ENCODE results near the gene KRT3. TPM values are rescaled to one million over a fixed set of nuclear protein-coding genes. Genes with fewer than 3 reads are reported as not detected.

KRT3 gene
- polyA plus RNA-seq, 3 donors = not detected

GRCh38 chr12:52769946-52770345 lies 26.0 kb downstream of the KRT3 start:
- Histone ChIP-seq H3K27me3 (ENCODE audit: control insufficient read depth in 2 of 2, insufficient read depth in 2 of 2, low read length in 2 of 2) (peaks cover 0 to 2% of the 10 kb centered on the region in 2 donors), H3K79me2 (ENCODE audit: insufficient read depth, low read length) (no peaks in the 10 kb centered on the region), H3K27ac (ENCODE audit: low read depth in 1 of 2, low read length in 2 of 2) (no peak overlapping the region), H3K4me2 (replicated peaks; ENCODE audit: extremely low read depth, low read length, poor library complexity, severe bottlenecking) (no peak overlapping the region), H3K36me3 (replicated peaks in 1 of 2; ENCODE audit: control insufficient read depth in 1 of 2, insufficient read depth in 2 of 2, low read length in 2 of 2) (no peaks in the 10 kb centered on the region), H3K9me3 (replicated peaks in 1 of 2; ENCODE audit: control insufficient read depth in 1 of 2, insufficient read depth in 1 of 2, low read length in 2 of 2) (no peaks in the 10 kb centered on the region), H3K9ac (ENCODE audit: insufficient read depth, low read length, poor library complexity, severe bottlenecking) (no peak overlapping the region), H3K4me3 (replicated peaks in 1 of 3; ENCODE audit: low read depth in 2 of 3, low read length in 3 of 3) (no peak overlapping the region), H4K20me1 (ENCODE audit: insufficient read depth, low read length) (no peaks in the 10 kb centered on the region), H3K4me1 (ENCODE audit: control insufficient read depth in 1 of 2, insufficient read depth in 2 of 2, low read length in 2 of 2) (no peaks in the 10 kb centered on the region), H2AFZ (ENCODE audit: insufficient read depth, low read depth, low read length, poor library complexity, severe bottlenecking) (no peak overlapping the region)
- intact Hi-C loops (cut with micrococcal nuclease) = no loop called here
- H3K4me3 Mint-ChIP-seq = no peak overlapping the region
- no peak for TF ChIP-seq CTCF (IDR thresholded peaks at IDR 0.05)
- no peak for DNase-seq
- peaks cover 0 to 16% (median 7%) of the 10 kb centered on the region in 3 donors for H3K27me3 Mint-ChIP-seq (ENCODE audit: low read depth in 3 of 3)
- no peaks in the 10 kb centered on the region for H3K36me3 Mint-ChIP-seq
- no peak overlapping the region for H3K27ac Mint-ChIP-seq
- H3K9me3 Mint-ChIP-seq = peaks cover 0 to 1% (median 0%) of the 10 kb centered on the region in 7 donors
- H3K4me1 Mint-ChIP-seq = no peaks in the 10 kb centered on the region

GRCh38 chr12:52769354-52769753 lies 26.6 kb downstream of the KRT3 start:
- Mint-ChIP-seq H3K36me3 (no peaks in the 10 kb centered on the region), H3K27ac (no peak overlapping the region), H3K27me3 (ENCODE audit: low read depth in 3 of 3) (peaks cover 0 to 16% (median 7%) of the 10 kb centered on the region in 3 donors), H3K9me3 (peaks cover 0 to 1% (median 0%) of the 10 kb centered on the region in 7 donors), H3K4me3 (no peak overlapping the region), H3K4me1 (no peaks in the 10 kb centered on the region)
- Histone ChIP-seq H2AFZ (ENCODE audit: insufficient read depth, low read depth, low read length, poor library complexity, severe bottlenecking) (no peak overlapping the region), H4K20me1 (ENCODE audit: insufficient read depth, low read length) (no peaks in the 10 kb centered on the region), H3K9ac (ENCODE audit: insufficient read depth, low read length, poor library complexity, severe bottlenecking) (no peak overlapping the region), H3K4me3 (replicated peaks in 1 of 3; ENCODE audit: low read depth in 2 of 3, low read length in 3 of 3) (no peak overlapping the region), H3K27me3 (ENCODE audit: control insufficient read depth in 2 of 2, insufficient read depth in 2 of 2, low read length in 2 of 2) (peaks cover 0 to 2% of the 10 kb centered on the region in 2 donors), H3K36me3 (replicated peaks in 1 of 2; ENCODE audit: control insufficient read depth in 1 of 2, insufficient read depth in 2 of 2, low read length in 2 of 2) (no peaks in the 10 kb centered on the region), H3K27ac (ENCODE audit: low read depth in 1 of 2, low read length in 2 of 2) (no peak overlapping the region), H3K4me2 (replicated peaks; ENCODE audit: extremely low read depth, low read length, poor library complexity, severe bottlenecking) (no peak overlapping the region), H3K79me2 (ENCODE audit: insufficient read depth, low read length) (no peaks in the 10 kb centered on the region), H3K9me3 (replicated peaks in 1 of 2; ENCODE audit: control insufficient read depth in 1 of 2, insufficient read depth in 1 of 2, low read length in 2 of 2) (no peaks in the 10 kb centered on the region), H3K4me1 (ENCODE audit: control insufficient read depth in 1 of 2, insufficient read depth in 2 of 2, low read length in 2 of 2) (no peaks in the 10 kb centered on the region)
- intact Hi-C loops (cut with micrococcal nuclease) = no loop called here
- no peak for DNase-seq
- WGBS (ENCODE audit: insufficient coverage) = 90% methylated on average over 2 of the region's 3 CpGs
- TF ChIP-seq CTCF (IDR thresholded peaks at IDR 0.05) = no peak
